Measurements from ENCODE around the gene SPATS2. TPM values are rescaled to one million over a fixed set of nuclear protein-coding genes. Genes with fewer than 3 reads are reported as not detected.
A peak's percentile ranks its signal among the peaks of the same experiment; 100 is the strongest.

SPATS2 gene
- total and polyA plus RNA-seq, 4 donors, result 5.5 to 29.8 (median 15.4) TPM

- 75 to 76% methylated on average over 7 of the region's 7 CpGs for WGBS, 2 donors
- Histone ChIP-seq H3K27me3 (ENCODE audit: control insufficient read depth in 1 of 2, insufficient read depth in 2 of 2, low read length in 1 of 2) (no peaks in the 10 kb centered on the region), H3K4me1 (ENCODE audit: control insufficient read depth in 1 of 2, insufficient read depth in 2 of 2, low read length in 2 of 2) (no peaks in the 10 kb centered on the region), H3K4me3 (ENCODE audit: low read length in 2 of 2) (no peak overlapping the region), H3K36me3 (ENCODE audit: control insufficient read depth in 1 of 2, insufficient read depth in 2 of 2, low read length in 1 of 2) (no peaks in the 10 kb centered on the region), H3K9me3 (ENCODE audit: control insufficient read depth, low read length) (no peaks in the 10 kb centered on the region), H3K27ac (ENCODE audit: low read depth in 1 of 2, low read length in 2 of 2) (no peak overlapping the region)
- intact Hi-C loops (cut with DNase I), result loop anchor here (2.0 kb wide), 1 partner anchor 155 kb away; no protein-coding TSS in a partner anchor
- no peak for ATAC-seq (ENCODE audit: low FRiP score)
- no peak for DNase-seq
Observed at GRCh38 chr12:49359671-49360070, 7.6 kb upstream of the SPATS2 start.

- H3K36me3 ChIP-seq (ENCODE audit: control insufficient read depth in 1 of 2, insufficient read depth in 2 of 2, low read length in 1 of 2), result no peaks in the 10 kb centered on the region
- H3K4me1 ChIP-seq (ENCODE audit: control insufficient read depth in 1 of 2, insufficient read depth in 2 of 2, low read length in 2 of 2), result no peaks in the 10 kb centered on the region
- DNase-seq, result no peak
- no peaks in the 10 kb centered on the region for H3K9me3 ChIP-seq (ENCODE audit: control insufficient read depth, low read length)
- 97% methylated on average over 1 of the region's 1 CpG for WGBS, 2 donors
- no peak overlapping the region for H3K27ac ChIP-seq (ENCODE audit: low read depth in 1 of 2, low read length in 2 of 2)
- intact Hi-C loops (cut with DNase I), result no loop called here
- H3K27me3 ChIP-seq (ENCODE audit: control insufficient read depth in 1 of 2, insufficient read depth in 2 of 2, low read length in 1 of 2), result no peaks in the 10 kb centered on the region
- H3K4me3 ChIP-seq (ENCODE audit: low read length in 2 of 2), result no peak overlapping the region
- ATAC-seq (ENCODE audit: low FRiP score), result no peak
Observed at GRCh38 chr12:49362077-49362476, 5.2 kb upstream of the SPATS2 start.

- DNase-seq (no peak), ATAC-seq (ENCODE audit: low FRiP score) (no peak)
- H3K27me3 ChIP-seq (ENCODE audit: control insufficient read depth in 1 of 2, insufficient read depth in 2 of 2, low read length in 1 of 2), result no peaks in the 10 kb centered on the region
- H3K36me3 ChIP-seq (ENCODE audit: control insufficient read depth in 1 of 2, insufficient read depth in 2 of 2, low read length in 1 of 2), result no peaks in the 10 kb centered on the region
- 95% methylated on average over 1 of the region's 1 CpG for WGBS, 2 donors
- H3K4me3 ChIP-seq (ENCODE audit: low read length in 2 of 2), result no peak overlapping the region
- no peak overlapping the region for H3K27ac ChIP-seq (ENCODE audit: low read depth in 1 of 2, low read length in 2 of 2)
- intact Hi-C loops (cut with DNase I), result no loop called here
- H3K4me1 ChIP-seq (ENCODE audit: control insufficient read depth in 1 of 2, insufficient read depth in 2 of 2, low read length in 2 of 2), result no peaks in the 10 kb centered on the region
- H3K9me3 ChIP-seq (ENCODE audit: control insufficient read depth, low read length), result no peaks in the 10 kb centered on the region
Observed at GRCh38 chr12:49364989-49365388, 2.3 kb upstream of the SPATS2 start.

GRCh38 chr12:49365542-49365941 lies 1.7 kb upstream of the SPATS2 start:
- no peak for ATAC-seq (ENCODE audit: low FRiP score)
- WGBS, 2 donors, result 81 to 84% methylated on average over 5 of the region's 5 CpGs

DNA sequence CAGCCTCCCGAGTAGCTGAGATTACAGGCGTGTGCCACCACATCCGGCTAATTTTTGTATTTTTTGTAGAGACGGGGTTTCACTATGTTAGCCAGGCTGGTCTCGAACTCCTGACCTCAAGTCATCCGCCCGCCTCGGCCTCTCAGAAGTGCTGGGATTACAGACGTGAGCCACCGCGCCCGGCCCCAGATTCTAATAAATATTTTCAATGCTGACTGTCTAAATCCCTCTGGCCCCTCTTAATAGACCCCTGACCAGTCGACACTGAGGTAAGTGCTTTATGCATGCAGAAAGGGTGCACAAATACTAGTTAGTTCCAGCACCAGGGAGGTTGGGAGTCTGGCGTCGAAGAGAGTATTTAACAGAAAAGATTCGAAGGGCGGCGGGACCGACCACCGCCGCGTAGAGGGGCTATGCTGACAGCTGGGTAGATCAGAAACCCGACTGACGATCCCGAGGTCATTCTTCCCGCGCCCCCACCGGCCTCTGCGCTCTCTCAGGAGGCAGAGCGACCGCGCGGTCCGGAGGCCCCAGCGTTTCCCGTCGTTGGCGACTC lies 1.1 kb upstream of the SPATS2 start:
- no peak for ATAC-seq (ENCODE audit: low FRiP score)
- intact Hi-C loops (cut with DNase I), result no loop called here

More at GRCh38 chr12:49365542-49365941, 1.7 kb upstream of the SPATS2 start:
- DNase-seq, result no peak
- Histone ChIP-seq H3K4me1 (ENCODE audit: control insufficient read depth in 1 of 2, insufficient read depth in 2 of 2, low read length in 2 of 2) (peaks cover 0 to 3% of the 10 kb centered on the region in 2 donors), H3K36me3 (ENCODE audit: control insufficient read depth in 1 of 2, insufficient read depth in 2 of 2, low read length in 1 of 2) (no peaks in the 10 kb centered on the region), H3K27ac (ENCODE audit: low read depth in 1 of 2, low read length in 2 of 2) (no peak overlapping the region), H3K9me3 (ENCODE audit: control insufficient read depth, low read length) (no peaks in the 10 kb centered on the region), H3K4me3 (ENCODE audit: low read length in 2 of 2) (no peak overlapping the region), H3K27me3 (ENCODE audit: control insufficient read depth in 1 of 2, insufficient read depth in 2 of 2, low read length in 1 of 2) (no peaks in the 10 kb centered on the region)
- intact Hi-C loops (cut with DNase I), result no loop called here

GRCh38 chr12:49366652-49367380 lies 446 bp upstream of the SPATS2 start:
- H3K27me3 ChIP-seq (ENCODE audit: control insufficient read depth in 1 of 2, insufficient read depth in 2 of 2, low read length in 1 of 2), result no peaks in the 10 kb centered on the region
- peaks cover 0 to 4% of the 10 kb centered on the region in 2 donors for H3K4me1 ChIP-seq (ENCODE audit: control insufficient read depth in 1 of 2, insufficient read depth in 2 of 2, low read length in 2 of 2)
- DNase-seq (peak; percentile 90 to 96), ATAC-seq (ENCODE audit: low FRiP score) (peak; percentile 94)
- H3K4me3 ChIP-seq (ENCODE audit: low read length in 2 of 2), result peak overlapping the region; percentile 88 to 99
- intact Hi-C loops (cut with DNase I), result no loop called here
- H3K27ac ChIP-seq (ENCODE audit: low read depth in 1 of 2, low read length in 2 of 2), result peak overlapping the region; percentile 46 to 75
- WGBS, 2 donors, result 0% methylated on average over 74 to 97 of the region's 97 CpGs
- no peaks in the 10 kb centered on the region for H3K9me3 ChIP-seq (ENCODE audit: control insufficient read depth, low read length)
- no peaks in the 10 kb centered on the region for H3K36me3 ChIP-seq (ENCODE audit: control insufficient read depth in 1 of 2, insufficient read depth in 2 of 2, low read length in 1 of 2)

More for the DNA sequence above, 1.1 kb upstream of the SPATS2 start:
- H3K9me3 ChIP-seq (ENCODE audit: control insufficient read depth, low read length), result no peaks in the 10 kb centered on the region
- no peaks in the 10 kb centered on the region for H3K36me3 ChIP-seq (ENCODE audit: control insufficient read depth in 1 of 2, insufficient read depth in 2 of 2, low read length in 1 of 2)
- H3K27ac ChIP-seq (ENCODE audit: low read depth in 1 of 2, low read length in 2 of 2), result peak overlapping the region; percentile 46 to 75
- DNase-seq, result no peak
- WGBS, 2 donors, result 6 to 11% methylated on average over 38 of the region's 38 CpGs
- H3K4me3 ChIP-seq (ENCODE audit: low read length in 2 of 2), result peak overlapping the region; percentile 88 to 99
- no peaks in the 10 kb centered on the region for H3K27me3 ChIP-seq (ENCODE audit: control insufficient read depth in 1 of 2, insufficient read depth in 2 of 2, low read length in 1 of 2)
- peaks cover 0 to 4% of the 10 kb centered on the region in 2 donors for H3K4me1 ChIP-seq (ENCODE audit: control insufficient read depth in 1 of 2, insufficient read depth in 2 of 2, low read length in 2 of 2)

DNA sequence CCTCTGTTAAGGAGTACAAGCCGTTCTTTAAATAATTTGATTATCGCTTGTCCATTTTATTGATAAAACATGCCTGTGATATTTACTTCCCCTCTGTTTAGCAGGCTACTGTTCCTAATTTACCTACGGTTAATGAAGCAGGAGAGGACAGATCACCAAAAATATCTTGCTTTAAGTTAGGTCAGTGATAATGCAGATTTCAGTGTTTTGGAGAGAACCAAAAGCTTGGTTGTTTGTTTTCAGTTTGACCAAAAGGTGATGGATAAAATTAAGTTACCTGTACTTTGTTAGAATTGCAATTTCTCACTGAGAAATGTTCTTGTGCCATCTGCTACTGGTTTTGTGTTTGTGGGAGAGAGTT lies 958 bp downstream of the SPATS2 start:
- no peak for ATAC-seq (ENCODE audit: low FRiP score)
- WGBS, 2 donors, result 15 to 19% methylated on average over 3 of the region's 3 CpGs
- Histone ChIP-seq H3K27me3 (ENCODE audit: control insufficient read depth in 1 of 2, insufficient read depth in 2 of 2, low read length in 1 of 2) (no peaks in the 10 kb centered on the region), H3K36me3 (ENCODE audit: control insufficient read depth in 1 of 2, insufficient read depth in 2 of 2, low read length in 1 of 2) (no peaks in the 10 kb centered on the region), H3K4me3 (ENCODE audit: low read length in 2 of 2) (peak overlapping the region; percentile 88 to 99), H3K9me3 (ENCODE audit: control insufficient read depth, low read length) (no peaks in the 10 kb centered on the region), H3K4me1 (ENCODE audit: control insufficient read depth in 1 of 2, insufficient read depth in 2 of 2, low read length in 2 of 2) (peaks cover 0 to 4% of the 10 kb centered on the region in 2 donors), H3K27ac (ENCODE audit: low read depth in 1 of 2, low read length in 2 of 2) (no peak overlapping the region)
- intact Hi-C loops (cut with DNase I), result no loop called here
- no peak for DNase-seq

- no peak for ATAC-seq (ENCODE audit: low FRiP score)
- peaks cover 0 to 4% of the 10 kb centered on the region in 2 donors for H3K4me1 ChIP-seq (ENCODE audit: control insufficient read depth in 1 of 2, insufficient read depth in 2 of 2, low read length in 2 of 2)
- no peak overlapping the region for H3K4me3 ChIP-seq (ENCODE audit: low read length in 2 of 2)
- H3K27me3 ChIP-seq (ENCODE audit: control insufficient read depth in 1 of 2, insufficient read depth in 2 of 2, low read length in 1 of 2), result no peaks in the 10 kb centered on the region
- no peak for DNase-seq
- H3K27ac ChIP-seq (ENCODE audit: low read depth in 1 of 2, low read length in 2 of 2), result no peak overlapping the region
- H3K36me3 ChIP-seq (ENCODE audit: control insufficient read depth in 1 of 2, insufficient read depth in 2 of 2, low read length in 1 of 2), result no peaks in the 10 kb centered on the region
- WGBS, 2 donors, result 27% methylated on average over 6 of the region's 6 CpGs
- intact Hi-C loops (cut with DNase I), result no loop called here
- no peaks in the 10 kb centered on the region for H3K9me3 ChIP-seq (ENCODE audit: control insufficient read depth, low read length)
Observed at GRCh38 chr12:49369411-49370145, 2.3 kb downstream of the SPATS2 start.

Data from aorta (tissue), 5 donors.